HG03066 (cell line): ENCODE measurements around the gene VANGL1.

Experiments
- ATAC-seq: cut with Tn5 transposase; IDR thresholded peaks from one replicate; pipeline ENCODE4 v1.9.1; 2021; ENCODE audit warnings: low read depth; ENCODE audit not compliant: unreplicated experiment

Gene VANGL1

DNA sequence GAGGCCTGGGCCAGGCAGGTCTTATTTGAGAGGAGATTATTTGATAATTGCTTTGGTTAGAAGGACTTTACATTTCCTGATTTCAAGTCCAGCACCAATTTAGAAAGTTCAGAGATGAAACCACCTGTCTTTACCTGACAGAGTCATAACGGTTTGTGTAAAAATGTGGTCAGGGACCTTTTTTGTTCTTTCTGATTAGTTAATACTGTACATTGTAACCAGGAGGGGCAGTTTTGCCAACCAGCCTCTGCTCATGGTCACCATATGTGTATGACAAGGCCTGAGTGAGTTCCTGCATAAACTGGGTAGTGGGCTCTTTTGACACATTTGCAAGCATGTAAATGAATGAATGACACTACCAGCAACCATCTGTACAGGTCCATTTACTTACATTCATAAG lies 55.8 kb downstream of the VANGL1 start:
- no peak for ATAC-seq

DNA sequence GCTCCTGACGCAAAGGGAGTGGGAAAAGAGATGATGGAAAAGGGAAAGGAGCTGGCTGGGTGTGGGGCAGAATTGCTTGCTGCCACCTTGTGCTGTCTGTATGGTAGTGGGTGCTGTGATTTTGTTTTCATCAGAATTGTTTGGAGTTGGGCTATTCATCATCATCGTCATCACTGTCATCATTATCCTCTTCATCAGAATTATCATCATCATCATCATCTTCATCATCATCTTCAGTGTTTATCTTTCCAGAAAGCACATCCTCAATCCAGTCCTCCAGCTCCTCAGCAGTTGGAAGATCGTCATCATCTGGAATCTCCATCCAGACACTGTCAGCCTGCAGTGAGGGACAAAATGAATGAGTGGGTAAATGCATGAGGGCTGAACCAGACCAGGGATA lies 59.3 kb downstream of the VANGL1 start:
- ATAC-seq, result no peak

DNA sequence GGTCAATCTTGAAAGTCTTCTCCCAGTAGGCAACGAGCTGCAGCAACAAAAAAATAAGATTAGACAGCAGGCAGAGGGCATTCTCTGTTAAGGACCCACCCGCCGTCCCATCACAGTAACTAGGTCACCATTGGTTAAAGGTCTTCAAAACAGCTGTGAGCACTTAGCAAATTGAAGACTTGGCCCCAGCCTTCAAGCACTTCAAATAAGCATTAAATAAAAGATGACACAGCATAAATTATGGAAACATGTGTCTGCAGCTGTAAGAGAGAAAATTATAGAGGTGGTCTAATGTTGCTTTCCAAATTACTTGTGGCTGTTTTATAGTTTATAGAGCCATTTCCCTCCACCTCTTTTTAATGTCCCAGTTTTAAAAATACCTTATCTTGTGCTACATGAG lies 61.2 kb downstream of the VANGL1 start:
- no peak for ATAC-seq

DNA sequence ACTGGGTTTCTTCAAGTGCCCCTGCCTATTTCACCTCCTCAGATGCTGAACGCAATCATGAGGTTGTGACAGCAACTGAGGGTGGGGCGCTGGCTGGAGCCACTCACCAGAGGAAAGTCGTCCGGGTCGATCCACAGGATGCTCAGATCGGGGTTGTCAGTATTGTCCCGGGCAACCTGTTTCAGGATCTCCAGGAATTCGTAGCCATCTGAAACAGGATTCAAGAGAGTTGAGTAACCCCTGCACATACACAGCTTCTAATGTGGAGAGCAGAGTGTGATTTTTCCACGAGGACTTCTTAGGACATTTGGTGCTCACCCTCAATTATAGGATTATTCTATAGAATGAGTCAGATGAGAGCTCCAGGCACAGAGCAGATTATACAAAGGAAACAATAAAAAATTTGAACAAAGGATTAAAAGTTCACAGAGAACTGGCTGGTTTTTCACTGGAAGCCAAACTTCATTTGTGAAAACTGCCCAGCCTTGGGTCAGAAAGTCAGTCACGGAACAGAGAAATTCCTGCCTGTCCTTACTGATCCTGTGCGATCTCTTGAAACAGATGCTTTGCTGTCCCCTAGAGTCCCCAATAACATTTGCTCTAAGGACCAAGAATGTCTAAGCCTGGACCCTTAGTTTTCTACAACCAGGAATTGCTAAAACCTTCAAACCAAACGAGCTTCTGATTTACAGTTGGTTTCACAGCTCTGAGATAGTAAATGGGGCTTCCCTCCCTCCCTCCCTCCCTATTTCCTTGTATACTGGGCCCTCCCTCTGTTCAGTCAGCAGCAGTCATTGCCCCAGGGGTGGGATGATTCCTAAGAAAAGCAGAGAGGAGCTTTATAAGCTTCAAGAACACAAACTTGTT lies 63.5 kb downstream of the VANGL1 start:
- no peak for ATAC-seq

DNA sequence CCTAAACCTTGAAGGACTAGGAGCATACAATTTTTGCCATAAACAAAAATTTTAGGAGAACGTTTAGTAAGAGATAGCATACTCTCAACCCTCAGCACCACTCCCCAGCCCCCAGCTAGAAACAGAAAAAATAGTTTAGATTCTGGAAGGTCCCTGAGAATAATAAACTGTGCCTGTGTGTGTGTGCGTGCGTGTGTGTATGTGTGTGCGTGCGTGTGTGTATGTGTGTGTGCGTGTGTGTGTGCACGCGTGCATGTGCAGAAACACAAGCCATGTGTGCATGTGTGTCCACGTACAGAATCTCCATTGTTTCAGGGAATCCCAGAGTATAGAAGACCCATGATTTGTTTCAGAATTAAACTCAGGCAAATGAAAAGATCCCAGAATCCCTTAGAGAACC lies 64.2 kb downstream of the VANGL1 start:
- no peak for ATAC-seq

DNA sequence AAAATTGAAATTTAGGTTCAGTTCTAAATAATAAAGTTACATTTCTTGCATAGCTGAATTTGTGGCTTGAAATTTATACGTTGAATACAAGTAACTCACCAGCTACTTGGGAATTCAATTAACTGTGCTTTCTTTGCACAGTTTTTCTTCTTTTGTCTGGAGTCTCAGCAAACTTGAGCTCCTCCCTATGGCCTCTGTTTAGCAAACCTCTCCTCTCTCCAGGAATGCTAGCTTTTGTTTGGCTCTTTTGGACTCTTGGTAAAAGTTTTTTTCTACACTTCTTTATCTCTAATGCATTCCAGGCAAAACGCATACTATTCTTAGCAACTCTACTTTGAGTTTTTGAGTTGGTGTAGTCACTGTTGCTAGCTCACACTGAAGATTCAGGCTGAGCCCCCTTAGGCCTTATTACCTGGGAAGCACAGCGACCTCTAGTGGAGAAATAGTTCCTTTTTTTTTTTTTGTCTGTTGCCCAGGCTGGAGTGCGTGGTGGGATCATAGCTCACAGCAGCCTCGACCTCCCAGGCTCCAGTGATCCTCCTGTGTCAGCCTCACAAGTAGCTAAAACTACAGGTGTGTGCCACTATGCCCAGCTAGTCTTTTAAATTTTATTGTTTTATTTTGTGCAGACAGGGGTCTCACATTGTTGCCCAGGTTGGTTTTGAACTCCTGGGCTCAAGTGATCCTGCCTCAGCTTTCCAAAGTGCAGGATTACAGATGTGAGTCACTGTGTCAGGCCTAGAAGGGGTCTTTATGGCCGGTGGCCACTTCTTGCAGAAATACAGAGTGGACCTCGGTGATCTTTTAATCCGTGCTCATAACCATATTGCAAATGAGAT lies 65.0 kb downstream of the VANGL1 start:
- no peak for ATAC-seq

DNA sequence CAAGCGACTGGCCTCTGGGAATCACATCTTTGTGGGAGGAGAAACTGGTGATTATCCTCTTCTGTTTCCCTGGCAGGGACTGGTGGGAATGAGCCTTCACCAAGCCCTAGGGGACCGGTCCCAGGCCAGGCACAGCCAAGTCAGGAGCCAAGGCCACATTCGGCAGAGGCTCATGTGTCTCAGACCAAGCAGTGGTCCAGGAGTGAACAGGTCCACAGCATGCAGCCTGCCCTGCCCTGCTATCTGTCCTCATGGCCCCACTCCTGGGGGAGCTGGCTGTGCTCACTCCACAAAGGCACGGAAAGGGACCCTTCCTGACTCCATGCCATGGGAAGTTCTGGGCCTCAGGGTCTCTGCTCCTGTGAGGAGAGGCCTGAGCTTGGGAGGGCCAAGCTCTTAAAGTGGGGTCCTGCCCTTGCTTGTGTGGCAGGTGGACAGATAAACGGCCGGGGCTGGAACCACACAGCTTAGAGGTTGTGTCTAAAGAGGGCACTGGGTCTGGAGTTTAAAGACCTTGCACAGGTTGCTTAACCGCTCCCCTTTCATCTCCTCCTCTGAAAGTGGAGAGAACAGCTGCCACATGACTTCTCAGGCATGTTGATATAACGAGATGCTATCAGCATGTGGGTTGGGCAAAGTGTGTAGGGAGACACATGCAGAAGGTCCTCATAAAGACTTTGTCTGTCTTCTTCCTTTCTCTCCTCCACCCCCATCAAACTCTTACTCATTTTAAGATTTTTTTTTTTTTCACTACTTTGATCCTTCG lies 69.3 kb downstream of the VANGL1 start:
- no peak for ATAC-seq

DNA sequence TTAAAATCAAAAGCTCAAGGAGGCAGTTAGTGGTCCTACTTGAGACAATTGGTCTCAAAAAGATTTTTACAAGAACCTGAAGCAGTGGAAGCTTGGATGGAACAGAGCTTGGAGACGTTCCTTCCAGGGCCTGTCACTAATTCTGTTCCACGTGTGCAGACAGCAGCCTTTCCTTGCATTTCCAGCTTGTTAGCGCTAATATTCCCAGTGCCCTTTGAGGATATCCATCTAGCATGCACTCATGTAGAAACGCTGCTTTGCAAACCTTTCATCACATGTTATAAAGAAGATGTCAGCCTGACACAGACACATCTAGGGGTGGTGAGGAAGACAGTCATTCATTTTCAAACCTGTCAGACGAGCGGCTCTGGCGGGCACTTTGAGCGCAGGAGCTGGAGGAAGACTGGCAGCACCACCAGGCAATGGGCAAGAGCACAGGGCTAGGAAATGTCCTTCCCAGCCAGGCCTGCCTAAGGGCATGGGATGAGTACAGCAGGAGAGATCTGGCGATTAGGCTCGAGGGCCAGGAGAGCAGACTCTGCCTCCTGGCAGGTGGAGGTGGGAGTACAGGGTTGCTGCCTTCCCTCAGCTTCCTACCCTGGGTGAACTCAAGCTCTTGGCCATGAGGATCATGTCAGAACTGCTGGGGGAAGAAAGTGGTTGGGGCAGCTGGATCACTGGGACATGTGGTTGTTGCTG lies 71.3 kb downstream of the VANGL1 start:
- ATAC-seq, result no peak

DNA sequence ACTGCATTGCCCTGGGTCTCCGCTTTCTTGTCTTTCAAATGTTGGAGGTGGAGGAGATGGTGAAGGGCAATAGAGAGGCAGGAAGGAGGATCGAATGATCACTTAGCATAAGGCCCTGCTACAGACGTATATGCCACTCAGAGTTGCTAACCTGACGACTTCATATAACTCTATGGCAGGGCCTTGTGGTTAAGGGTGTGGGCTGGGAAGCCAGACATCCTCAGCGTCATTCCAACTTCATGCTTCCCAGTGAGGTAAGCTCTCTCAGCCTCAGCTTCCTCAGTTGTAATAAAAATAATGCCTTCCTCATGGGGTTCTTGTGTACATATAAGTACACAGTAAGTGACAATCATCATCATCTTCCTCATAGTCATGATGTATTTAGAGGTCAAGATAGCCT lies 72.1 kb downstream of the VANGL1 start:
- ATAC-seq, result no peak

DNA sequence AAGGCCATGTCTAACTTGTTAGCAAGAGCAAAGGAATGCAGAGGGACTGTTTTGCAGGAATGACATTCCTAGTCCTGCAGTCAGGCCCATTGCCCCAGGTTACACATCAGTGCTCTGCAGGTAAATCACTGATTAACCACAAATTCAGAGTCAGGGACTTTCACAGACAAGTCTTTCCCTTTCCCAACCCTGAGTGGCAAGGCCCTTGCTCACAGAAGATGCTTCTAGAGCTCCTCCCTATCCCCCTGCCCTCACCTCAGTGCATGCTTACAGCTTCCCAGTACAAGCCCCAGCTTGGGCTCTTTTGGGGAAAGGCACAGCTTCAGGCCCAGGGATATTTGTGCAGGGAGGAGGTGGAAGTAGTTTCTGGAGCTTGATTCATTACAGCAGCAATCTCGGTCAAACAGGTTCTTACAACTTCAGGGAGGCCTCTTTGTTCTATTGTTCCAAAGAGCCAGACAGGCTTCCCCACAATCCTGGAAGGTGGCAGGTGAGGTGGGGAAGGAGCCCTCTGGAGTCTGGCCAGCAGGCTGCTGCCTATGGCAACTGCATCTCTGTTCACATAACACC lies 72.9 kb downstream of the VANGL1 start:
- no peak for ATAC-seq

DNA sequence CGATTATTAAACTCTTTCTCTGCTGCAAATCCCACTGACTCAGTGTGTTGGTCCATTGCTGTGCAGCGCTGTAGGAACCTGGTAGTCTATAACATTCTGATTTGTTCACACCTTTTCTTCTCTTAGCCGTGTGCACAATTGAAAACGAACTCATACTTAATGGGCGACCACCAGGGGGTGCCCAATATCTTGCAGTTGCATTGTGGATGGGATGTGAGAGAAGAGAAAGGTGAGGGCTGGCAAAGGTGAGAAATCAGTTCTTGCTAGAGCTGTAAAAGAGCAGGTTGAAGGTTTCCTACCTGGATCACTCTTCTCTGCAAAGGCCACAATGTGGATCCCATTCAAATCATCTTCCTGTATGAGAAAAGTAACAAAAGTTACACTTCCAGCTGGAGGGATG lies 75.8 kb downstream of the VANGL1 start:
- no peak for ATAC-seq

DNA sequence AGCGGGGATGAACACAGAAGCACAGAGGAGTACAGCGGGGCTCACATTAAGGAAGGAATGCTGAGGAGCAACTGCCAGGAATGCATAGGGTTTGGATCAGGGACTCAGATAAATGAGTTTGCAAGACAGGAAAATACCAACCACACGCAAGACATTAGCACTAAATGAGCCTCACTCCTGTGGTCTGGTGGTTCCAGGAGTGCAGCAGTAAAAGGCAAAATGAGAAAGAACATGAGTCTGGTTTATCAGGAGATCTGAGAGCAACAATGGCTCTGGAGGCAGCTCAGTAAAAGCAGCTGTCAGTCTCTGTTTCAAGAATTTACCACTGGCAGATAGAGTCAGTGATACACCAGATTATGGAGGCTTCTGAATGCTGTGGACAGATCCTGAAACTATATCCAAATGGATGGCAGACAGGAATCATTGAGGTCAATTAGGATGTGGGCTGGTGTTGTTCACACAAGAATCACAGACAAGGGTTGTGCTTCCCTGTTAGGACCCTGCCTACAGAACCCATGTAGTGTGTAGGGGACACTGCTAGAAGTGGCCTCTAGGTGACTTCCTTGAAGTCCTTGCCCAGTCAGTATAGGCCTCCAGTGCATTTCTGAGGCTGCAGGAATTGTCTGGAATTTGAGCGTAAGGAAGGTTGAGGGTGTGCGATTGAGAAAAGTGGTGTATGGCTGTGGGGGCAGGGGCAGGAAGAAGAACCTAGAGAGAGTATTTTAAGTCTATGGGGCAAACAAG lies 76.4 kb downstream of the VANGL1 start:
- no peak for ATAC-seq

DNA sequence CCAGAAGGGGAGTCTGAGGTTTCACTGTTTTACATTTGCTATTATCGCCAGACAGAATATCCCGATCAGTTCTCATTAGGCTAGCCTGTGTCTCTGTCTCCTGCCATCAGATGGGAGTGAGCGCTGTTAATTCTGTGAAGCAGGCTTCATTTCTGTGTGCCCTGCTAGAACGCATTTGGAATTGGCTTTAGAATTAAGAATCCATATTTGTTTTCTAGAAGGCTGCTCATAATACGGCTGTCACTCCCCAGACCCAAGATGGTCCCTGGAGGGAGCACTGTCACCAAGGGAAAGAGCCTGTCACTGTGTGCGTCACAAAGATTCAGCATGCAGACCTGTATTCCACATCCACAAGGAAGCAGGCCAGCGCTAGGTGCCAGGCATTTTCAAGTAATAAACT lies 77.5 kb downstream of the VANGL1 start:
- no peak for ATAC-seq

DNA sequence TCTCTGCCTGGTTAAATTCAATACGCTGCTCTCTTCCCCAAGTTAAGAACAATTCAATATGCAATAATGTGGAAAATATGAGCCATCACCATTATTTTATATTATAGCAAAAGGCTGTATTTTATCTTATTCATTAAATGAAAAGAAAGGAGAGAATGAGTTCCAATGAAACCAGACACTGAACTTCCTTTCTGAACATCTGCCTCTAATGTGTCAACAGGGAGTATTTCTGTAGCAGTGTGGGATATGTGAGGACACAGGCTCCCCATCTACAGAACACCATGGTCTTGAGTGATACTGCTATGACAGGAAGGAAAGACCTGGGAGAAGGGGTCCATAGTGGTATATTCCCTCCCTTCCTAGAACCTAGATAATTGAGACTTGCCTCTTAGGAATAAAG lies 80.5 kb downstream of the VANGL1 start:
- no peak for ATAC-seq

DNA sequence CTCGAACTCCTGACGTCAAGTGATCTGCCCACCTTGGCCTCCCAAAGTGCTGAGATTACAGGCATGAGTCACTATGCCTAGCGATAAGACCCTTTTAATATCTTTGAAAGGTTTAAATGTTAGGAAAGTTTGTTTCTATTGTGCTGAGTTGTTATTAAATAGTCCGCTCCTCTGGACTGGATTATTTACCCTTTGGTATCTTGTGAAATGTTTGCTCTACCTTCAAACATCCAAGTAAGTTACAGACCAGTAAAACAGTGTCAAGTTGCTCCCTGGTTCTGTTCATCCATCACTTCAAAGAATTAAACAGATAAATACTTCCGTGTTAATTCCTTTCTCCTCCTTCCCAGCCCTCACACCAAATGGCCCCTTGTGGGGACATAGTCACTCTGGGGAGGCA lies 82.0 kb downstream of the VANGL1 start:
- ATAC-seq, result no peak

DNA sequence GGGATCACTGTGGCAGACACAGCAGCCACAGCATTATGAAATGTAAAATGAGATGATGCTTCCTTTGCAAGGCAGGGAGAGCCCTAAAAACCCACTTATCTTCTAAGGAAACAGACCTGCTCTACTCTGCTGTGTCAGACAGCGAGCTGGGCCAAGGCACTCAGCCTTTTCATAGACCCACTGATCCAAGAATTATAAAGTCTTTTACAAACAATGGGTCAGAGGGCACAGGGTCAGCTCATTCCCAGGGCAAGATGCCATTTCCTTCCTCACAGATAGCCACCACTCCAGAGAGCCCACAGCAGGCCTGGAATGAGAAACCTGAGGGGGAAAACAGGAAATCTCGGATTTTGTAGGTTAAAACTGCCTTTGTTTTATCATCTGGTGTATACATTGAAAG lies 83.8 kb downstream of the VANGL1 start:
- no peak for ATAC-seq

DNA sequence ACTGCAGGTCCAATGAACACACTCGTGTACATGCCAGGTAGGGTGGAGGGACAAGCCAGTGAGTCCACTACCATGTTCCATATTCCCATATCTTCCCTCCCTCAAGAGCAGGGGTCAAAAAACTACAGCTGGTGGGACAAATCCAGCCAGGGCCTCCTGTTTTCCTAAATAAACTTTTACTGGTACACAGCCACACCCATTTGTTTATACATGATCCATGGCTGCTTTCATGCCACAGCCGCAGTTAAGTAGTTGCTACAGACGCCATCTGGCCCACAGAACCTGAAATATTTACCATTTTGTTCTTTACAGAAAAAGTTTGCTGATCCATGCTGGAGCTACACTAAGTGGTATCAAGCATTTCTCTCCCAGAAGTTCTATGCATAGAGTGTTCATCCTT lies 84.4 kb downstream of the VANGL1 start:
- no peak for ATAC-seq

DNA sequence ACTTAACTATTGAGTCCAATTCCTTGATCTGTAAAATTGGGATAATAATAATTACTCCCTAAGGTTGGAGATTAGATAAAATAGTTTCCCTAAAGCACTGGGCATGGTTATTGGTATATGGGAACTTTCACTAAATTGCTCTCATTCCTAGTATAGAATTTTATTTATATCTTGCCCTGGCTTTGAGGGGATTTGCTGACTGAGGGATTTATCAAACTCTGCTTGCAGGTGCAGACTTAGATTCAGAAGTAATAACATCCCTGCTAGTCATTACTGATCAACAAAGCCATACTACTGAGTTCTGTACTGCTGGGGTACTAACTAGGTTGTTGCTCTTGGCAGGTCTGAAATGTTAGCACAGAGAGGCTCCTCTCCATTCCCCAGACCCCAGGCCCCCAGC lies 84.8 kb downstream of the VANGL1 start:
- no peak for ATAC-seq

DNA sequence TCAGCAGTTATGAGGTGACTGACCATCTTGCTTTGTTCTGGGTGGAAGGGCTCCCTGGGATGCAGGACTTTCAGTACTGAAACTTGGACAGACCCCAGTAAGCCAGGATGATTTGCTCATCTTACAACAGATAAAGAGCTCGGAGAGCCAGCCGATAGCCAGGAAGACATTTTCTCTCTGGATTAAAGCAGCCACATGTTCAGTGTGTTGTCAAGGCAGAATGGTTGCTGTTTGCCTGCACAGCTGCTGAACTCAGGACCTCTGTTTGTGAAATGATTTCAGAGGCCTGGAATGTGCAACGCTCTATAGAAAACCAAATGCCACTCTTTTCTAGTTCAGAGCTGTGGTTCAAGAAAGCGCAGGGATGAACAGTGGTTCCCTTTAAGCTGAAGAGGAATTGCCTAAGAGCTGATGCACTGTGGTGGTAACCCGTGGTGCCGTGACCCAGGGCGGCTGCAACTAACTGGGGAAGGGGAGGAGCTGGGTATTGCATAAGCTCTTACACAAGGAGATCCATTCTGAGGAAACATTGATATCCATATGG lies 86.0 kb downstream of the VANGL1 start:
- ATAC-seq, result no peak
